Erythroblast (primary cell): ENCODE measurements around the gene STRN4.

ENCODE experiments used
- DNase-seq, 2 experiments: peaks; one replicate each; lab custom pipeline; 2025; lab: John Stamatoyannopoulos, UW
- GATA1 ChIP-seq: IDR thresholded peaks from 2 replicates; pipeline ENCODE4 v1.6.1; 2011; ENCODE audit warnings: low read depth, mild to moderate bottlenecking, control low read depth, low read length, moderate library complexity
- POLR2A ChIP-seq: IDR thresholded peaks from 2 replicates; pipeline ENCODE4 v1.6.1; 2011; ENCODE audit warnings: mild to moderate bottlenecking, low read length

The STRN4 gene

DNA sequence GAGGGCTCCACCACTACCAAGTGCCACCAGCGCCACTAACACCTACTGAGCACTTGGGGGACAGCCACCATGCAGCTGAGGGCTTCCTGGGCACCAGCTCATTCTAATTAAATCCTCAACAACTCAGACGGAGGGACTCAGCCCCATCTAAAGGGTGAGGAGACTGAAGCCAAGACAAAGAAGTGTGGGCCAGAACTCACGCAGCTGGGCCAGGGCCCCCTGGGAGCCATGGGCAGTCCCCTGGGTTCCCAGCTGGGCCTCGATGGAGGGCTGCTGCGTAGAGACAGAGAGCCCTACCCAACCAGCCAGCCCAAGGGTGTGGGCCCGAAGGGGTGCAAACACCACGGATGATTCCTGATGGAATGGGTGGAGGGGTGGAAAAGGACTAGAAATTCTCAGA, 16.6 kb downstream of the STRN4 start:
- TF ChIP-seq POLR2A (no peak), GATA1 (no peak)

DNA sequence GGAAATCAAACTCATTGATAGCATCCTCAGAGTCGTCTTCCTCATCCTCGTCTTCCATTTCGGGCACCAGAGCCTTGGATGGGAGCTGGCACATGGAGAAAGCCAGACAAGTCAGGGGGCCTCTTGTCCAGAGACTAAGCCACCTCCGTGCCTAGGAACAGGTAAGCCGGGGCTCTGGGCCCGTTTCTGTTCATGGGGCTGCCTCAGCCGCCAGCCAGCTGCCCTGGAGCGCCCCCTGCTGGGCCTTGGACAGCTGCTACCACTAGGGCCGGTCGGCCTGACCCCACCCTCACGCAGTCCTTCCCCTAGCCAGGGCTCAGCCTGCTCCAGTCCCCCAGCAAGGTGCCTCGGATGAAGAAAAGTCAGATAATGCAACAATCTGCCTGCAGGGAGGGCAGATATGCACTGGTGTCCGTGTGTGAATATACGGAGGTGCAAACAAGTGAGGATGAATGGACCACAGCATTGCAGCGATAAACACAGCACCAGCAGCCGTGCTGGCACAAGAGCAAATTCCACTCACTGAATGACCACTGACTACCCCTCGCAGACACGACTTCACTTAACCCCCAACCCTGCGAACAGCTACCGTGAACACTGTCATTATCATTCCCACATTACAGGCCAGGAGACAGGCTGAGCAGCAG, 17.4 kb downstream of the STRN4 start:
- TF ChIP-seq GATA1, result no peak
- no peak for TF ChIP-seq POLR2A
- DNase-seq, result peak; percentile 78 to 89

More for the DNA sequence above, 16.6 kb downstream of the STRN4 start:
- DNase-seq, result no peak

DNA sequence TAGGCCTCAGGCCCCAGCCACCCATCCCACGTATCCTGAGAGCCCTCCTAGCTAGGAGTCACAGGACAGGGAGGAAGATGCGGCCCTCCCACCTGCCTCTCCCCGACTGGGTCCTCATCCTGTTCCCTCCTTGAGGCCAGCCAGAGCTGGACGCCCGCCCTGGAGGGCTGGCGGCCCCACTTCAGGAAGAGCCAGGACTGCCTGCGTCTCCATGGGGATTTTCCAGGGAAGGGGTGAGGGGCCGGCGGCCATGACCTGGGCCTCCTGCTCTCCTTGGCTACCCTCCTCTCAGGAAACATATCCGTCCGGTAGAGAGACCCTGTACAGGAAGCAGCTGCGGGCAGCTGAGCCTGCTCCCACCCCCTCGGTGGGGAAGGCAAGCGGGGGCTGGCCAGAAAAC, 18.0 kb downstream of the STRN4 start:
- no peak for DNase-seq

DNA sequence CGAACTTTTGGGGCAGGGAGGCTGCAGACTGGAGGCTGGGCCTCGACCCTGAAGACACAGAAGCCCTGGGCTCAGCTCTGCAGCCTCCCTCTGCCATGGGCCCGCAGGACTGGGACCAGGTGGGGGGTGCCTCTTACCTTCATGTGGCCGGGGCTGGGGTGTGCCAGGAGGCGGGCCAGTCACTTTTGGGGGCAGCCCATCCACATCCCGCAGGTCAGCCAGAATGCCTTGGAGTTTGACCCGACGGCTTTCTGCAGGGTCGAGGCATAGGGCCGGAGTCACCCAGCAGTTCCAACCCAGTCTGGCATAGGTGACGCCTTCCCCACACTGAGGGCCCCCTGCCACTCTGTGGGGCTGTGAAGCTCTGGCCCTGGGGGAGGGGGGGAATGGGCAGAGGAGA, 18.5 kb downstream of the STRN4 start:
- DNase-seq, result no peak
- TF ChIP-seq POLR2A (no peak), GATA1 (no peak)

More for the DNA sequence above, 18.0 kb downstream of the STRN4 start:
- TF ChIP-seq GATA1, result no peak
- TF ChIP-seq POLR2A, result no peak

DNA sequence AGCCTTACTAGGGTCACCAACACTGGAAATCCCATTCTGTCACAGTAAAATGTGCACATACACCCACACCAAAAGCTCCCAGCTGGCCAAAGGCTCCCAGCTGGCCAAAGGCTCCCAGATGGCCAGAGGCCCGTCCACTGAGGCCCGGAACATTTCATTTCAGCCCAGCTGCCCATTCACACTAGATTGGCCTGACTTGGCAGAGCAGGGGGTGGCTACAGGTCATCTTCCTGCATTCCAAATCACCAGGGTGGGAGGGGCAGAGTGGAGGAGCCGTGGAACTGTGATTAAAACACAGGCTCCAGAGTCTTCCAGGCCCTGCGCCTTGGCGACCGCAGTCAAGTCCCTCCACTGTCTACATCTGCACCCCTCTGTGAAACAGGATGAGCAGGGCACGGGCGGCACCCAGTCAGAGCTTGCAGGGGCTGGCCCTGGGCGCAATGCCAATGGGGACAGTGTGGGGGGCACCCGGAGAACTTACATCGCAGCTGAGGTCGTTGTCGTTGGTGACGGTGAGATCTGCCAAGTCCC, 19.2 kb downstream of the STRN4 start:
- no peak for DNase-seq
- TF ChIP-seq POLR2A, result no peak
- no peak for TF ChIP-seq GATA1

DNA sequence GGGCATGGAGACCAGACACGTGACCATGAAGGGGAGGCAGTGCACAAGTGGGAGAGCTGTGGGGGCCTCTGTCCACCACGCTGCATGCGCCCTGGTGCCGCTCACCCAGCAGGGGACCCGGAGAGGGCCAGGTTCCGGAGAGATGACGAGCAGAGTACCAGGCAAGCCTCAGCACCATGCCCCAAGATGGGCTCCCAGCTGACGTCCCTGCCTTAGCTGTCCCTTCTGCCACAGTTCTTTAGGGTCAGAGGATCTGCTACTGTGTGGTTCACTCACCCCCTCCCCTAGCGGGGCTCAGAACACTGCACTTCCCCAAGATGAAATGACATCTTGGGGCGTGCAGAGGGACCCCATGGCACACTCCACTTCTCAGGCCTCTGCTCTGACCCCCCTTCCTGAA, 19.7 kb downstream of the STRN4 start:
- DNase-seq, result no peak
- no peak for TF ChIP-seq GATA1
- TF ChIP-seq POLR2A, result no peak

DNA sequence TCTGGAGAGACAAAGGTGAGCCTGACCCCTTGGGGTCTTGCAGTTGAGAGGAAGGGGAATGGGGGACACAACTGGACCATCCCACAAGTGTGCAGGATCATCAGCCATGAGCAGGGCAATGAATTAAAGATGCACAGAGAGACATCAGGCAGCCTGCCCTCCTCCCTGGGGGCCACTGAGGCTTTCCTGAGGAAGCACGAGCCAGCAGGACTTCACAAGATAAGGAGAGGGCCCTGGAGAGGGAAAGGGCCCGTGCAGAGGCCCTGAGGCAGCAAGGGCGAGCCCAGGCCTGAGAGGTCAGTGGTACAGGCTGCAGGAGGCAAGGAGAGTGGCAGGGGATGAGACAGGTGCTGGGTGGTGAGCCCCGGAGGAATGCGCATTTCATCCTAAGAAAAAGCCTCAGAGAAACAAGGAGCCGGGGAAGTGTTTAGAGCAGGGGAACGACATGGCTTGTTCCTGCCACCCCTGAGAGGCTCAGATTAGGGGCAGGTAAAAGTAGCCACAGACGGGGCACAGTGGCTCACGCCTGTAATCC, 20.3 kb downstream of the STRN4 start:
- no peak for DNase-seq
- TF ChIP-seq POLR2A (no peak), GATA1 (no peak)

DNA sequence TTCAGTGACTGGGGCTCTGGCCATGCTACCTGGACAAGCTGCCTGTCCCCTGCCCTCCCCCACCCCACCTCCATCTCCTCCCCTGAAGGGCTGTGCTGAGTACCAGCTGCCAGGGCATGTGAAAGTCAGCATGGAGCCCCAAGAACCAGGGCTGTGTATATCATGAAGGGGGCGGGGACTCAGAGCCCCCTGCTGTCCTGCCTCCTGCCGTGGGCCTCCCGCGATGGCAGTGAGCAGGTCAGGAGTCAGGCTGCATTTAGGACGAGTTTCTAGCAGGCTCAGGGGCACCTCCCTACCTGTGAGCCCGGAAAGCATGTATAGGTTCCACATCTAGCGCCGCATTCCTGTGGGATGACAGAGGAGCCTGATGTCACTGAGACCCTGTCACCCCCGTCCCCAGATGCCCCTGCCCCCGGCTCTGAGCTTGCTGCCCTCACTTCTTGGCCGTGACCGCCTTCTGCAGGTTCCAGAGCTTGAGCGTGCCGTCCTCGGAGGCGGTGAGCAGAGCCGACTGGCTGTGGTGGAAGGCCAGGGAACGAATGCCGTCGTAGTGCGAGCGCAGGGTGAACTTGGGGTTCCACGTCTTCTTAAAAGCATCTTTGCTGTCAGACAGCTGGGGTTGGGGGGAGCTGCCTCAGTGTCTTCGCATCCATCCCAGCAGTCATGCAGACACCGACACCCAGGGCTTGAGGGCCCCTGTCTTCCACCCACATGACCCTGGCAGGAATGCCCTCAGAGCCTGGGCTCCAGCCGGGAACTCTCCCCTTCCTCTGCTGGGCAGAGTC, 21.0 kb downstream of the STRN4 start:
- no peak for TF ChIP-seq POLR2A
- no peak for TF ChIP-seq GATA1
- DNase-seq, result no peak

DNA sequence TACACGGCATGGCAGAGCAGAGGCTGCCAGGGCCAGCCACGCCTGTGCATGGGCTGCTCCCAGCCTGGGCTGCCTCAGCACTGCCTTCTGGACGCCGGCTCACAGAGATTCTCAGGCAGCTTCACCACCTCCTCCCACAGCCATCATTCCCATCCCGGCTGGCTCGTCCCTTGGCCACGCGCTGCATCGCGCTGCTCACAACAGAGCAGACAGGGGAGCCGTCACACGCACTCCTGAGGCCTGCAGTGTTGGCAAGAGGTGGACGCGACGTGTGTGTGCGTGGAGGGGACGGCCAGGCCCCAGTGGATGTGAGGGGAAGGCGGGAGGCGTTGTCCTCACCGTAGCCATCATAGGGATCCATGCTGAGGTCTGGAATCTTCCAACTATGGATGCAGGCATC, 21.8 kb downstream of the STRN4 start:
- DNase-seq, result no peak
- TF ChIP-seq GATA1 (no peak), POLR2A (no peak)

DNA sequence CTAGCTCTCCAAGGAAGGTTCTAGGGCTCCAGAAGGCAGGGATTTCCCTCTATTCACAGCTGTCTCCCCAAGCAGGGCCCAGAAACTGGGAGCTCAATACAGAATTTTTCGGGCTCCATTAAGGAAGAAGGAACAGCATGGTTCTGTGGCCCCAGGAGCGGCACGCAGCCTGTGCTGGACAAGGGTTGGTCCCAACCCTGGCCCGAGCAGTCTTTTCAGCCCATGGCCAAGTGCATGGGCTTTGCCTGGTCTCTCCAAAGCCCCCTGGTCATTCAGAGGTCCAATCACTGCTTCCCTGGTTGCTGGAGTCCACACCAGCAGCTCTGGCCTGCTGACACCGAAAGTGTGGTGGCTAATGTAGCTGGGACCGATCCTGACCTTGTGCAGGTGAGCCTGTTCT, 22.8 kb downstream of the STRN4 start:
- TF ChIP-seq POLR2A (no peak), GATA1 (no peak)
- no peak for DNase-seq

DNA sequence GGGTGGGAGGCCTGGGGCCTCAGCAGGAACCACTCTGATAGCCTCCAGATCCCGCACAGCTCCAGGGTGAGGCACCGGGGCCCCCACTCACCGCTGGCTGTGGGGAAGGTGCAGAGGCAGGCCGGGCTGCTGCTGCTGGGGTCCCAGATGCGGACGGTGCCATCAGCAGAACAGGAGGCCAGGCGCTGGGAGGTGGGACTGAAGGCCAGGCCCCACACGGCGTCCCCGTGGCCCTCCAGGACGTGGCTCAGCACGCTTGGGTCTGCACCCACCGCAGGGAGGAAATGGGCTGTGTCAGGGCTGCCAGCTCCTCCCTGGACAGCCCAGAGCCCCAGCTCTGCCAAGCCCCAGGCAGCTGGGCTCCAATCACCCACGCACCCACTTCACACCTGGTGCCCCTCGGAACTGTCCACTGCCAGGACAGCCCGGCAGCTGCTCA, 23.2 kb downstream of the STRN4 start:
- TF ChIP-seq POLR2A (no peak), GATA1 (no peak)
- no peak for DNase-seq

DNA sequence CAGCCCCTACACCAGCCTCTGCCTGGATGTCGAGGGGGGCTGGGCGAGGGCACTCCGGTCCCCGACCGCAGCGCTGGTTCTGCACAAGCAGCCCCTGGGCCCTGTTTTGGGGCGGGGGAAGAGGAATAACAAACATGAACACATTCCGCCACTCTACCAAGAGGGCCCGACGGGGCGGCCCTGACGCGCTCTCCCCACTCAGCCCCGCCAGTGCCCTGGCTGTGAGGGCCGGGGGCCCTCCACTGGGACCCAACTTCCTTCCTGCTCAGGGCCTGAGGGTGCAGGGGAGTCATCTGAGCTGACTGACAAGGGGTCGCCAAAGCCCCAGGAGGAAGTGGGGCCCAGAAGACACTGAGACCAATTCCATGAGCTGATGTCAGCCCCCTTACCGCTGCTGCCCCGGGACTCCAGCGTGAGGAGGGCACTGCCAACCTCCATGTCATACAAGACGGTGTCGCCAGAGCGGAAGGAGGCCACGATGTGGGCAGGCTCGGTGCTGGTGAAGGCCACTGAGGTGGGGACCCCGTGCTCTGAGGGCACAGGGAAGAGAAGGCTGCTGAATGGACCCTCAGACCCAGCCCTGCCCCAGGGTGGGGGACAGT, 23.7 kb downstream of the STRN4 start:
- no peak for TF ChIP-seq GATA1
- TF ChIP-seq POLR2A, result no peak
- no peak for DNase-seq

DNA sequence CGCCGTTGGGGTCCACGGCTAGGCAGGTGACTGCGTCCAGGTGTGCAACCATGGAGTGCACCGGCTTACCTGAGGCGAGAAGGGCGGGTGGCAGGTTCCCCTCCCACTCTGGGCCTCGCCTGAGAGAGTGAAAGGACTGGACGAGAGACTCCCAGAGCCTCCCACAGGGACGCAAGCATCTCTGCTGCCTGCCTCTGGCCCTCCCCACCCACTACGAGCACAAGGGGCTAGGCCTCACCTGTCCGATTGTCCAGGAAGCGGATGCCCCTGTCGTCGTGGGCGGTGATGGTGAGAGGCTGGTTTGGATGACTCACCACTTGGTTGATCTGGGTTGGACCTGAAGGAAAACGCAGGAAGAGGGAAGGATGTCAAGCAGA, 24.3 kb downstream of the STRN4 start:
- TF ChIP-seq POLR2A (no peak), GATA1 (no peak)
- DNase-seq, result no peak

DNA sequence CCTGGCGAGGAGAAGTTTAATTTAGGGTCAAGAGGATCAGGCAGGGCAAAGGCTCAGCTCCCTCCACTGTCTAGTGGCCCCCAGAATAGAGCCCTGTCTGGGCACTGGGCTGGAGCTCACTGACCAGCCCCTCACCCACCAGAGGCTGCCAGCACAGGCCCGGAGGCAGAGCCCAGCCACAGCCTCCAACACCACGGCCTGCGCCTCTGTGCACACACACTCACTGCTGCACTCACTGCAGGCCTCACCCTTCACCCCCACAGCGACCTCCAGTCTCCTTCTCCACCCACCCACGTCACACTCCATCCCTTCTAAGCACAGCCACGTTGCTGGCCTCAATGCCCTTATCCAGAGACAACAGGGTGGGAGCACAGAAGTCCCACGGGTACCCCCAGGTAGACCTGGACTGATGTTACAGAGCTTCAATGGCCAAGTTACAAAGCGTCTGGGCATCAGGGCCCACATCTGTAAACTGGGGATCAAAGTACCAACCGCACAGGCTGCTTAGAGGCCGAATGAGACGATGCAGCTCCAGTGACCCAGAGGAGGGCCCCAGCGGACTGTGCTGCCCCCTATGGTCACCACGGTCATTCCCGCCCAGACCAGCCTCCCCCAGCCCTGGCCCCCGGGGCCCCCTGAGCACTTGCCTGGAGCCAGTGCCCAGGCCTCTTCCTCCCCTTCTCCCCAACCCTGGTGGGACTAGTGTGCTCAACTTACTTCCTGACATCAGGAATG, 24.8 kb downstream of the STRN4 start:
- DNase-seq, result no peak
- TF ChIP-seq POLR2A (no peak), GATA1 (no peak)
